Mesenchymal stem cell (in vitro differentiated cells and primary cell): ENCODE results near the gene LILRB1.

Source experiments
- DNase-seq: peaks from one replicate; pipeline ENCODE4 v3.0.0-alpha.2; 2013
- H2AFZ ChIP-seq: one replicate; pipeline ENCODE4 v1.6.1; 2013; ENCODE audit warnings: low read depth, mild to moderate bottlenecking, control low read depth, inconsistent platforms, low read length, moderate library complexity
- H2AK5ac ChIP-seq: 2 replicates; pipeline ENCODE4 v1.6.1; 2013; ENCODE audit warnings: low read length, moderate library complexity, mild to moderate bottlenecking, inconsistent platforms; ENCODE audit not compliant: severe bottlenecking
- H2BK120ac ChIP-seq: one replicate; pipeline ENCODE4 v1.6.1; 2013; ENCODE audit warnings: low read depth, mild to moderate bottlenecking, inconsistent platforms, low read length, moderate library complexity
- H2BK12ac ChIP-seq, 2 experiments: one replicate each; pipeline ENCODE4 v1.6.1; 2013; ENCODE audit warnings: inconsistent platforms in 2 of 2, low read length in 2 of 2, mild to moderate bottlenecking in 2 of 2, moderate library complexity in 2 of 2, control low read depth in 1 of 2
- H2BK15ac ChIP-seq: one replicate; pipeline ENCODE4 v1.6.1; 2013; ENCODE audit warnings: mild to moderate bottlenecking, low read depth, inconsistent platforms; ENCODE audit not compliant: poor library complexity, severe bottlenecking
- H2BK5ac ChIP-seq: 2 replicates; pipeline ENCODE4 v1.6.1; 2013; ENCODE audit warnings: low read depth, mild to moderate bottlenecking, low read length, control low read depth, inconsistent platforms; ENCODE audit not compliant: poor library complexity, severe bottlenecking
- H3K14ac ChIP-seq, 2 experiments: one replicate each; pipeline ENCODE4 v1.6.1; 2013; ENCODE audit warnings: inconsistent platforms in 2 of 2, low read length in 2 of 2, control low read depth in 1 of 2, mild to moderate bottlenecking in 1 of 2, moderate library complexity in 1 of 2
- H3K18ac ChIP-seq, 2 experiments: one replicate each; pipeline ENCODE4 v1.6.1; 2013; ENCODE audit warnings: inconsistent platforms in 2 of 2, low read length in 2 of 2, control low read depth in 1 of 2, low read depth in 1 of 2, mild to moderate bottlenecking in 1 of 2
- H3K23ac ChIP-seq, 2 experiments: one replicate each; pipeline ENCODE4 v1.6.1; 2013; ENCODE audit warnings: inconsistent platforms in 2 of 2, low read length in 2 of 2, mild to moderate bottlenecking in 2 of 2, moderate library complexity in 2 of 2, control low read depth in 1 of 2
- H3K27ac ChIP-seq: 2 replicates; pipeline ENCODE4 v1.5.1; 2013; ENCODE audit warnings: mild to moderate bottlenecking, moderate library complexity, low read length, control low read depth, inconsistent platforms; ENCODE audit not compliant: poor library complexity, severe bottlenecking
- H3K27me3 ChIP-seq, 2 experiments: 2 replicates each; pipeline versions ENCODE4 v1.6.1 to v1.7.0; 2013; ENCODE audit warnings: low read length in 2 of 2, mild to moderate bottlenecking in 2 of 2, moderate library complexity in 2 of 2, control low read depth in 1 of 2, inconsistent platforms in 1 of 2; ENCODE audit not compliant: control insufficient read depth in 1 of 2, insufficient read depth in 1 of 2
- H3K36me3 ChIP-seq, 2 experiments: 2 replicates each; pipeline versions ENCODE4 v1.6.1 to v1.7.0; 2013; ENCODE audit warnings: low read length in 2 of 2, control low read depth in 1 of 2, inconsistent platforms in 1 of 2, low read depth in 1 of 2, mild to moderate bottlenecking in 1 of 2; ENCODE audit not compliant: insufficient read depth in 2 of 2, control insufficient read depth in 1 of 2
- H3K4ac ChIP-seq, 2 experiments: one replicate each; pipeline ENCODE4 v1.6.1; 2013; ENCODE audit warnings: inconsistent platforms in 2 of 2, low read length in 2 of 2, mild to moderate bottlenecking in 2 of 2, moderate library complexity in 2 of 2, control low read depth in 1 of 2, low read depth in 1 of 2
- H3K4me1 ChIP-seq: 2 replicates; pipeline ENCODE4 v1.6.1; 2013; ENCODE audit warnings: low read depth, low read length, control low read depth; ENCODE audit not compliant: control insufficient read depth, insufficient read depth
- H3K4me2 ChIP-seq: 2 replicates; pipeline ENCODE4 v1.6.1; 2013; ENCODE audit warnings: low read length, mild to moderate bottlenecking, inconsistent platforms; ENCODE audit not compliant: poor library complexity, severe bottlenecking
- H3K4me3 ChIP-seq, 2 experiments: 2 replicates each; pipeline versions ENCODE4 v1.5.1 to v1.7.0; 2013; ENCODE audit warnings: low read length in 2 of 2, mild to moderate bottlenecking in 2 of 2, control low read depth in 1 of 2, low read depth in 1 of 2; ENCODE audit not compliant: insufficient read depth in 1 of 2
- H3K79me1 ChIP-seq: replicated peaks from 2 replicates; pipeline ENCODE4 v1.6.1; 2013; ENCODE audit warnings: mild to moderate bottlenecking, control low read depth, low read length, inconsistent platforms; ENCODE audit not compliant: poor library complexity, severe bottlenecking
- H3K9ac ChIP-seq: 2 replicates; pipeline ENCODE4 v1.7.0; 2013; ENCODE audit warnings: mild to moderate bottlenecking, low read length, moderate library complexity
- H3K9me3 ChIP-seq: 2 replicates; pipeline ENCODE4 v1.7.0; 2013; ENCODE audit warnings: mild to moderate bottlenecking, low read length; ENCODE audit not compliant: control insufficient read depth
- H4K8ac ChIP-seq: one replicate; pipeline ENCODE4 v1.6.1; 2013; ENCODE audit warnings: inconsistent platforms, mild to moderate bottlenecking, low read length, moderate library complexity
- H4K91ac ChIP-seq: one replicate; pipeline ENCODE4 v1.6.1; 2013; ENCODE audit warnings: mild to moderate bottlenecking, low read length, inconsistent platforms
- WGBS: methylation state at CpG from one replicate; pipeline ENCODE4 v1.1.7; 2013; ENCODE audit warnings: mixed read lengths; 5-methylcytosine and 5-hydroxymethylcytosine counted together

Gene LILRB1

DNA sequence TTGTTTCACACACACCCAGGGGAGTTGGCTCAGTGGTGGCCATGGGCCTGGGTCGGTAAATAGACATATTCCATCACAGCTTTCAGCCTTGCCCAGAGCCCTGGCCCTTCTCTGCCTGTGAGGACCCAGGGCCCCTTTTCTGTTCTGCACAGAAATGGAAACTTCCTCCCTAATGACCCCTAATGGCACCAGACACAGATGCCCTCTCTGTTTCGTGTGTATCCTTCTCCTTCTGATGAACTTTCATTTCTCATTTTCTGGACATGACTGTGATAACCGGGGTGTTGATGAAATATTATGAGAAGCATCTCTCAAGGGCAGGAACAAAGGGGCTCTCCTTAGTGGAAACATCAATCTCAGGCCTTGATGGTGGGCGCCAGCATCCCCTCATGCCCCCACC, 24.1 kb upstream of the LILRB1 start:
- Histone ChIP-seq H3K14ac (no peak overlapping the region), H2AK5ac (no peak overlapping the region), H3K36me3 (no peaks in the 10 kb centered on the region), H2BK120ac (no peak overlapping the region), H3K23ac (no peak overlapping the region), H3K4me1 (no peaks in the 10 kb centered on the region), H3K4me2 (no peak overlapping the region), H4K8ac (no peak overlapping the region), H3K27ac (no peak overlapping the region), H3K9ac (no peak overlapping the region), H3K4ac (no peak overlapping the region), H2BK5ac (no peak overlapping the region), H3K79me1 (no peaks in the 10 kb centered on the region), H3K4me3 (no peak overlapping the region), H4K91ac (no peak overlapping the region), H3K9me3 (peaks cover 22% of the 10 kb centered on the region), H2BK15ac (no peak overlapping the region), H3K27me3 (no peaks in the 10 kb centered on the region), H2BK12ac (no peak overlapping the region), H3K18ac (no peak overlapping the region), H2AFZ (no peak overlapping the region)
- no peak for DNase-seq
- WGBS = 54% methylated on average over 2 of the region's 4 CpGs

DNA sequence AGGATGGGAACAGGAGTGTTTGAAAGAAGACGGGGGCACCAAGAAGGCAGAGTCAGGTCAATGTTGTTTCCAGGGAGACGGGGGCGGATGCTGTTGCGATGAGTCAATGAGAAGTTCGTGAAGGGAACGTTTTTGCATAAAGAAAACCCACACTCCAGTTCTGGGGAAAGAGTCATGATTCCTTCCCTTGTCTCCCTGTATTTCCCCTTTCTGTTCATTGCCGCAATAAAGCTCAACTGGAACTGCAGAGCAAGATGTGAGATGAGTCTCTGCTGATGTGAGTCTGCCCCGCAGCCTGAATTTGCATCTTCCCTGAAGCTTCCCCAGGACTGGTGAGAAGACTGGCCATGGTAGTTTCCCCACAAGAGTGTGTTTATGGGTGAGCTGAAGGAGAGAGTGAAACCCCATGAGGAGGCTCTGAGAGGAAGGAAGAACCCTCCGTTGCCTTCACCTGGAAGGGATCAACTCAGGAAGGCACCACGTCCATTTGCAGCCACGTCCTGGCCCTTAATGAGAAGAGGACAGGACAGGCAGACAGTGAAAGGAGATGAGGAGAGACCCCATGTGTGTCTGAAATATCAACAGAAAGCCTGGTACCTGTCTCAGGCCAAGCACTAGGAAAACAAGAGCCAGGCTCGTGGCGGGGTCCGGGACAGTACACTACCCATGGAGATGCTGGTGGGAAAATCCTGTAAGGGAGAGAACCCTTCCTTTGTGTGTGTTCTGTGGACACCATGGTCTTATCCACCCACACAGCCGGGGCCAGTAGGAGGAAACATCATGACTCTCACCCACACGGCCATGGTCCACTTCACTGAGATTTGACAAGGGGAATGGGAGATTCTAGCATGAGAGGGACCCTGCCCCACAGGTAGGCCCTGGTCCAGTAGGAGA, 23.1 kb upstream of the LILRB1 start:
- no peak for DNase-seq
- 64% methylated on average over 16 of the region's 16 CpGs for whole genome bisulfite sequencing
- H3K36me3 ChIP-seq = no peaks in the 10 kb centered on the region

DNA sequence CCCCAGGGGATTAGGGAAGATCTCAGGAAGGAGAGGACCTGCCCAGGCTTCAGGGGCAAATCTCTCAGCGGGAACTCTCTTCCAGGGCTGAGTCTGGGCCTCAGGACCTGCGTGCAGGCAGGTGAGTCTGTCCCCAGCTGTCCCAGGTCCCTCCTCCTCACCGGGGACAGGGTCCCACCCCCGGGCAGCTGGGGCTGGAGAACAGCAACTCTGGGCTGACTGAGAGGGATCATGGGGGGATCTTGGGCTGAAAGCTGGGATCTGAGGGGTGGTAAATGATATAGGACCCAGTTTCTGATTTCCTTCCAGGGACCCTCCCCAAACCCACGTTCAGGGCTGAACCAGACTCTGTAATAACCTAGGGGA, 22.5 kb upstream of the LILRB1 start:
- 66% methylated on average over 3 of the region's 5 CpGs for WGBS
- no peak overlapping the region for H3K4me3 ChIP-seq
- H2BK120ac ChIP-seq = no peak overlapping the region
- H3K14ac ChIP-seq = no peak overlapping the region
- no peak overlapping the region for H3K18ac ChIP-seq
- H2AK5ac ChIP-seq = no peak overlapping the region
- no peak overlapping the region for H3K4me2 ChIP-seq
- no peaks in the 10 kb centered on the region for H3K79me1 ChIP-seq
- no peak overlapping the region for H2BK5ac ChIP-seq
- H3K27ac ChIP-seq = no peak overlapping the region
- no peak for DNase-seq
- H3K27me3 ChIP-seq = no peaks in the 10 kb centered on the region
- H4K8ac ChIP-seq = no peak overlapping the region
- H3K4ac ChIP-seq = no peak overlapping the region
- no peak overlapping the region for H2BK12ac ChIP-seq
- H3K9me3 ChIP-seq = peaks cover 22% of the 10 kb centered on the region
- no peak overlapping the region for H3K23ac ChIP-seq
- no peak overlapping the region for H2AFZ ChIP-seq
- no peak overlapping the region for H2BK15ac ChIP-seq
- H3K36me3 ChIP-seq = no peaks in the 10 kb centered on the region
- H4K91ac ChIP-seq = no peak overlapping the region
- H3K9ac ChIP-seq = no peak overlapping the region
- no peaks in the 10 kb centered on the region for H3K4me1 ChIP-seq

More for the DNA sequence above, 23.1 kb upstream of the LILRB1 start:
- H3K9ac ChIP-seq = no peak overlapping the region
- no peaks in the 10 kb centered on the region for H3K4me1 ChIP-seq
- H3K4me2 ChIP-seq = no peak overlapping the region
- H2BK120ac ChIP-seq = no peak overlapping the region
- no peak overlapping the region for H3K18ac ChIP-seq
- H4K8ac ChIP-seq = no peak overlapping the region
- H2AFZ ChIP-seq = no peak overlapping the region
- no peak overlapping the region for H3K27ac ChIP-seq
- no peaks in the 10 kb centered on the region for H3K79me1 ChIP-seq
- no peak overlapping the region for H2BK5ac ChIP-seq
- H3K27me3 ChIP-seq = no peaks in the 10 kb centered on the region
- H3K4ac ChIP-seq = no peak overlapping the region
- peaks cover 22% of the 10 kb centered on the region for H3K9me3 ChIP-seq
- no peak overlapping the region for H4K91ac ChIP-seq
- H3K14ac ChIP-seq = no peak overlapping the region
- H2AK5ac ChIP-seq = no peak overlapping the region
- H2BK15ac ChIP-seq = no peak overlapping the region
- no peak overlapping the region for H3K23ac ChIP-seq
- H3K4me3 ChIP-seq = no peak overlapping the region
- H2BK12ac ChIP-seq = no peak overlapping the region

DNA sequence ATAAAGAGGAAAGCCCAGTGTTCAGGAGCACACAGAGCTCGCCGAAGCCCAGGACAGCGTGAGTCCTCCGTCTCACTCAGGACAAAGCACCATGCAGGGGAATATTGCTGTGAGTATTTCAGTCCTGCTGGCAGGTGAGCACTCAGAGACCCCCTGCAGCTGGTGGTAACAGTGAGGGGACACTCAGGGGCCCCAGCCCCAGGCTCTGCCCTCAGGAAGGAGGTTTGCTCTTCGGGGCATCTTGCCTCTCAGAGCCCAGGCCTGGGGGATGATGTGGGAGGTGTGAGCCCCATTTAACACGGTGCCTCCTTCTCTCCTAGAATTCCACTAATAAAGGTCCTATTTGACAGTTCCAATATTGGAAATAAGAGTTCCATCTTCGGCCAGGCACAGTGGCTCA, 22.1 kb upstream of the LILRB1 start:
- Histone ChIP-seq H3K23ac (no peak overlapping the region), H2BK120ac (no peak overlapping the region), H2AFZ (no peak overlapping the region), H3K14ac (no peak overlapping the region), H3K4me1 (no peaks in the 10 kb centered on the region), H3K9ac (no peak overlapping the region), H3K4ac (no peak overlapping the region), H2BK12ac (no peak overlapping the region), H4K8ac (no peak overlapping the region), H3K27me3 (no peaks in the 10 kb centered on the region), H3K36me3 (no peaks in the 10 kb centered on the region), H2BK15ac (no peak overlapping the region), H3K27ac (no peak overlapping the region), H2AK5ac (no peak overlapping the region), H3K4me3 (no peak overlapping the region), H3K9me3 (peaks cover 22% of the 10 kb centered on the region), H3K79me1 (no peaks in the 10 kb centered on the region), H3K4me2 (no peak overlapping the region), H3K18ac (no peak overlapping the region), H4K91ac (no peak overlapping the region), H2BK5ac (no peak overlapping the region)
- DNase-seq = no peak
- WGBS = 67% methylated on average over 7 of the region's 7 CpGs
